HL-60/S4 (cell line): Measurements from ENCODE around the gene TTF1.
"Not testable (repeated sequence)": the region's sequence is repeated elsewhere in the genome, so short reads cannot be mapped to it uniquely, and the experiment has no call there.

Experiments used
- in situ Hi-C: fragments of 300-500 bp; cut with MboI; formaldehyde crosslinking; loops from 2 replicates; pipeline ENCODE4 v1.14.3; 2022; ENCODE audit warnings: low sequenced_read_pairs

TTF1 gene

GRCh38 chr9:132413926-132414325, 7.3 kb upstream of the TTF1 start:
- in situ Hi-C loops: loop anchor here (25.0 kb wide), 1 partner anchor 373 kb away; no protein-coding TSS in a partner anchor

GRCh38 chr9:132412089-132412488, 5.4 kb upstream of the TTF1 start:
- in situ Hi-C loops: loop anchor here (25.0 kb wide), 1 partner anchor 375 kb away; no protein-coding TSS in a partner anchor

- in situ Hi-C loops: loop anchor here (25.0 kb wide), 1 partner anchor 376 kb away; no protein-coding TSS in a partner anchor
These were observed 4.5 kb upstream of the TTF1 start for GRCh38 chr9:132411091-132411508.

GRCh38 chr9:132410642-132411041, 4.0 kb upstream of the TTF1 start:
- in situ Hi-C loops: loop anchor here (25.0 kb wide), 1 partner anchor 377 kb away; no protein-coding TSS in a partner anchor

- in situ Hi-C loops: loop anchor here (25.0 kb wide), 1 partner anchor 377 kb away; no protein-coding TSS in a partner anchor
These were observed 3.3 kb upstream of the TTF1 start, which contains the start of gene CFAP77 for GRCh38 chr9:132409828-132410528. TSS of gene CFAP77 (plus strand) at chr9:132410211. CDS start at chr9:132410272, 61 bp downstream.

- in situ Hi-C loops: loop anchor here (25.0 kb wide), 1 partner anchor 379 kb away; no protein-coding TSS in a partner anchor
These were observed 1.9 kb upstream of the TTF1 start for GRCh38 chr9:132408521-132408920.

- in situ Hi-C loops: loop anchor here (25.0 kb wide), 1 partner anchor 380 kb away; no protein-coding TSS in a partner anchor
These were observed 556 bp upstream of the TTF1 start for GRCh38 chr9:132407196-132407595.

- in situ Hi-C loops: loop anchor here (25.0 kb wide), 1 partner anchor 383 kb away; no protein-coding TSS in a partner anchor
These were observed 2.3 kb downstream of the TTF1 start for GRCh38 chr9:132404228-132404881.

GRCh38 chr9:132401824-132402223, 4.8 kb downstream of the TTF1 start:
- in situ Hi-C loops: loop anchor here (25.0 kb wide), 1 partner anchor 385 kb away; no protein-coding TSS in a partner anchor

GRCh38 chr9:132395560-132395959, 11.1 kb downstream of the TTF1 start:
- in situ Hi-C loops: no loop called here

GRCh38 chr9:132391449-132391848, 15.2 kb downstream of the TTF1 start:
- in situ Hi-C loops: no loop called here

- in situ Hi-C loops: no loop called here
These were observed 15.7 kb downstream of the TTF1 start for GRCh38 chr9:132390966-132391365.

GRCh38 chr9:132387133-132387532, 19.5 kb downstream of the TTF1 start:
- in situ Hi-C loops: no loop called here

- in situ Hi-C loops: no loop called here
These were observed 22.3 kb downstream of the TTF1 start for GRCh38 chr9:132384376-132384775.

- in situ Hi-C loops: no loop called here
These were observed 23.2 kb downstream of the TTF1 start for GRCh38 chr9:132383462-132383883.

- in situ Hi-C loops: no loop called here
These were observed 24.6 kb downstream of the TTF1 start for GRCh38 chr9:132381966-132382541.

- in situ Hi-C loops: not testable (repeated sequence)
These were observed 28.2 kb downstream of the TTF1 start for GRCh38 chr9:132378416-132378815.

GRCh38 chr9:132377769-132378168, 28.9 kb downstream of the TTF1 start:
- in situ Hi-C loops: not testable (repeated sequence)

GRCh38 chr9:132372177-132373095, 34.2 kb downstream of the TTF1 start:
- in situ Hi-C loops: no loop called here

GRCh38 chr9:132370592-132370991, 36.0 kb downstream of the TTF1 start:
- in situ Hi-C loops: no loop called here
